Activated naive CD4-positive, alpha-beta T cell treated with Interleukin-2 at 50 U/mL for 16 hours (primary cell): ENCODE data around the gene DIRAS1.
"Not testable (repeated sequence)": the region's sequence is repeated elsewhere in the genome, so short reads cannot be mapped to it uniquely, and the experiment has no call there.

Experiments used
- DNase-seq: peaks from one replicate; pipeline ENCODE4 v3.0.0-alpha.2; 2020

Gene DIRAS1

GRCh38 chr19:2726160-2726855 lies 5.1 kb upstream of the DIRAS1 start:
- DNase-seq: no peak

DNA sequence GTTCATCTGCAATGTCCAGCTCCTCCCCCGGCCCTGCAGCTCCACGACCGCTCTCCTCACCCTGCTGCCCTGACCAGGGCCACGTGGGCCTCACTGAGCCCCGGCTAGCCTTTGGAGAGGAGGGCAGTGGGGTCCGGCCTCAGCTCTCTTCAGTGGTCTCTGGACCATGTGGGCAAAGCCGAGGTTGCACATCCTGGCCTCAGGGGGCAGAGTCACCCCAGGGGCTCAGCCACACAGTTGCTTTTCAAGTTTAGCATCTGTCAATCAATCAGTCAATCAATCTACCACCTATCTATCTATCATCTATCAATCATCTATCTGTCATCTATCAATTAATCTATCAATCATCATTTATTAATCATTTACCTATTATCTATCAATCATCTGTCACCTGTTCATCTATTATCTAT lies 3.0 kb upstream of the DIRAS1 start:
- no peak for DNase-seq

- no peak for DNase-seq
Observed at GRCh38 chr19:2723747-2724146, 2.6 kb upstream of the DIRAS1 start.

DNA sequence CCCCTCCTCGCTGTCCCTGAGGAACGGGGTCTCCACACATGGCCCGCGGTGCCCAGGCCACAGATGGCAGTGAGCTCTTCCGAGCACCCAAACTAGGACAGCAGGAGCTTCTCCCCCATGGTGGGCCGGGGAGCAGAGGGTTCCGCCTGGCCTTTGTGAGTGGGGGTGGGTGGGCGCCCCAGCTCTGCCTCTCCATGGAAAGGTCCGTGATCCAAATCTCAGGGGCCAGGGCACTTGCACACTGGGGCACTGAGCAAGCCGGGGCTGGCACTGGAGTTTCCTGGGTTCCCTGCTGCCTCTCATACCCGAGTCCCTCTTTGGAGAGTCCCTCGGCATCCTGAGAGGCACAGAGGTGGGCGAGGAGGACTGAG lies 2.2 kb upstream of the DIRAS1 start:
- DNase-seq: no peak

DNA sequence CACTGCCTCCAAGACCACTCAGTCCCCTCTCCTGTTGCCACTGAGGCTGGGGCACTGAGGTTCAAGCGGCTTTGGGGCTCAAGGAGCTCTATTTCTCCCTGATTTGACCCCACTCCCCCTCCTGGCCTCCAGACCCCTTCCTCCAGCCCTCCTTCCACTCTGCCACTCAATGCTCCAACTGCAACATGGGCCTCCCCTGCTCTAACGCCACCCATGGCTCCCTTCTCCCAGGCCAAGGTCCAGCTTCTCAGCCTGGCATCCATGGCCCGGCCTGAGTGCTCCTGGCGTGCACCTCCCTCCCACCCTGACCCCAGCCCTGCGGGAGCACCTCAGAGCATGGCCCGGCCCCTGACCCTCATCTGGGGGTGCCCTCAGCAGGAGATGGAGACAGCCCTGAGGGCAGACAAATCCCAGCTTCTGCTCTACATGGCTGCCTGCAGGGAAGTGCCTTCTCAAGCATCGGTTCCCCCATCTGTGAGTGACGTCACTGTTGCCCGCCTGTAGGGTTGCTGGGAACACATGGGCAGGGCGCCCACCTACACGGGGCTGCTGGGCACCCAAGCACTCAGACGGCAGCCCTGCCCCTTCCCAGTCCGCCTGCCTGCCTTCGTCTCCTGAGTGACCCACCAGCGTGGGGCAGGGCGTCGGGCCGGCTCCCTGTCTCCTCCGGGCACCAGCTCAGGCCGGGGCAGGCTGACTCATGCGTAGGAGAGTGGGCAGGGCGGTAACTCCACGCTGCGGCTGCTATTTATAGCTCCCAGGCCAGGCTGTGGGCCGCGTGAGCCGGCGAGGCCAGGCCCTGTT lies 1.6 kb upstream of the DIRAS1 start:
- DNase-seq: no peak

DNA sequence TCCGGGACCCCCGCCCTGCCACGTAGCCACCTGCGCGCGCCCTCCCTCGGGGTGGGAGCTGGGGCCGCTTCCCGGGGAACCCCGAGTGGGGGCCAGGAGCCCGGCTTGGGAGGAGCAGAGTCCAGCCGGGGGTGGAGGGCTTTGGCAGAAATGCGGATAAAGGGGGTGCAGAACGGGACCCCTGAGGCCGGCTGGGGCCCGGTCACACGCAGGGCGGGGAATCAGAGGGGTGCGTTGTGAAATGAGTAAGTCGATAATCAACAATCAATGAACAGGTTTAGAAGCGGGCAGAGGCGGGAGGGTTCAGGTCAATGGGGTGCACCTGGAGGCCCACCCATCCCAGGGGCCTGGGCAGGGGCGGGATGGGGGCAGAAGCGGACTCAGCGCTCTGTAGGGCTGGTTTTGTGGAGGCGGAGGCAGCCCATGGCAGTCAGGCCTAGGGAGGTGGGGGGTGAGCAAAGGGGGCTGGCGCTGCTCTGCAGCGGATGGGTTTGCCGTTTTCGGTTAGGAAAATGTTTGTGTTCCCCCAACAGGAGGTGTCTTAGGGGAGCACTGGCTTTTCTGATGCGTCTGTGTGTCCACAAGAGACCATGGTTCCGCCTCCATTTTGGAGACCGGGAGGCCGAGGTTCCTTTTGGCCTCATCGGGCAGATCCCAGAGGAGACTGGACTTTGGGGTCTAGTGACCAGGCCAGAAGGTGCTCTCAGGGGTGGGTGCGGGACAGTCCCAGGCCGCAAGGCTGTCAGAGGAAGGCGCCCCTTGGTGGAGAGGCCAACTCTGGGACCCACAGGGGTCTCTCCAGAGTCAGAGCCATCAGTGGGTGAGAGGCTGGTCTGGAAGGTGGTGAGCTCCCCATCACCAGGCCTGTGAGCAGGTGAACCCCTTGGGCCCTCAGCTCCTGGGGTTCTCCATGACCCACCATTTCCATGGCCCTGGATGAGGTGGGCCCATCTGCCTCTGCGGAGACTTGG lies 683 bp upstream of the DIRAS1 start:
- DNase-seq: no peak

DNA sequence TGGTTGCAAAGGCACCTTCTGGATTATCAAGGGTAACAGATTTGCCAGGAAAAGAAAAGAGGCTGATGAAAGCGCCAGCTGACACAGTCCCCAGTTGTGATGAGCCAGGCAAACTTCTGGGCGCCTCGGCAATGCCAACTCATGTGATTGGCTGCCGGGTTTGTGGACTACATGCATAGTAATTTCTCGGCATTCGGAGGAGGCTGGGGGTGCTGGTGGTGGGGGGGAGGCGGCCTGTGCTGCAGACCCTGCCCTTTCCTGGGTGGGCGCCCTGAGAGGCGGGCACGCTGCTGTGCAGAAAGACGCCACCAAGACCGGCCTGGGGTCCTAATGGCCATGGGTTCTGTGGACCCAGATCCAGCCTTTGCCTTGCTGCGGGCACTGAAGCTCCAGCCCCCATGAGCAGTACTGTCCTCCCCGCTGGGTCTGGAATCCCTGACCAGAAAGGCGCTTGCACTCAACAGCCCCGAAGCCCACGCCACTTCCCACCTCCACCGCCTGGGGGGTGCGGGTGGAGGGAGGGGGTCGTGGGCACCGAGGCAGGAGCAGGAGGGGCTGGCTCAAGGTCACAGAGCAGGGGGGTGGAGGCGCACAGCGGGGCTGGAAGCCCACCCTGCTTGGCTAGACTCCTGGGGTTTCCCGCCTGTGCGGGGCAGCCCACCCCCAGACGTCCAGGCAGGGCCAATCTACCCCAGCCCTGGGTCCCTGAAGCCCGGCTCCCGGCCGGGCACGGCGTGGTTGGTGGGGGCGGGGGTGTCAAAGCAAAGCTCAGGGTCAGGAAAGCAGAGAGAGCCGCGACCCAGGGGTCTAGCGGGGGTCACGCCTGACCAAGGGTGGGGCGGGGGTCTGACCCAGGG lies 1.0 kb downstream of the DIRAS1 start:
- no peak for DNase-seq

DNA sequence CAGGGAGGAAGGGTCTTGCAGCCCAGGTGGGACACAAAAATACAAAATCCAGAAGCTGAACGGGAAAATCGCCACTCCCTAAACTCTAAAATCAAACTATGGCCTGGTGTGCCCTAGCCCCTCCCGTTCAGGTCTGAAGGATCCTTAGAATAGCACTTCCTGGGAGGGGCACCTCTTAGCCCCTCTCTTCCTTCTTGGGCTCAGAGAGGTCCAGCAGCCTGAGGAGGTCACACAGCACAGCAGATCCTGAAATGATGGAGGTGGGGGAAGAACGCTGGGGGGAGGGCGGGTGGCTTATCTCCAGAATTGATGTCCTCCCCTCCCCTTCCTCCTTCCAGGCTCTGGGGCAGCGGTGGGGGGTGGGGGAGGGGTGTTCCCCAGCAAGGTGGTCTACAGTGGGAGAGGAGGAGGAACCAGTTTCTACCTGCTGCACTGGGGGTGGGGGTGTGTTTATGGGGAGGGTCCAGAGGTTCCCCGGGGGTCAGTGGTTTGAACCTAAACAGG lies 1.9 kb downstream of the DIRAS1 start:
- DNase-seq: no peak

- DNase-seq: no peak
Observed at GRCh38 chr19:2717638-2718541, 3.3 kb downstream of the DIRAS1 start.

DNA sequence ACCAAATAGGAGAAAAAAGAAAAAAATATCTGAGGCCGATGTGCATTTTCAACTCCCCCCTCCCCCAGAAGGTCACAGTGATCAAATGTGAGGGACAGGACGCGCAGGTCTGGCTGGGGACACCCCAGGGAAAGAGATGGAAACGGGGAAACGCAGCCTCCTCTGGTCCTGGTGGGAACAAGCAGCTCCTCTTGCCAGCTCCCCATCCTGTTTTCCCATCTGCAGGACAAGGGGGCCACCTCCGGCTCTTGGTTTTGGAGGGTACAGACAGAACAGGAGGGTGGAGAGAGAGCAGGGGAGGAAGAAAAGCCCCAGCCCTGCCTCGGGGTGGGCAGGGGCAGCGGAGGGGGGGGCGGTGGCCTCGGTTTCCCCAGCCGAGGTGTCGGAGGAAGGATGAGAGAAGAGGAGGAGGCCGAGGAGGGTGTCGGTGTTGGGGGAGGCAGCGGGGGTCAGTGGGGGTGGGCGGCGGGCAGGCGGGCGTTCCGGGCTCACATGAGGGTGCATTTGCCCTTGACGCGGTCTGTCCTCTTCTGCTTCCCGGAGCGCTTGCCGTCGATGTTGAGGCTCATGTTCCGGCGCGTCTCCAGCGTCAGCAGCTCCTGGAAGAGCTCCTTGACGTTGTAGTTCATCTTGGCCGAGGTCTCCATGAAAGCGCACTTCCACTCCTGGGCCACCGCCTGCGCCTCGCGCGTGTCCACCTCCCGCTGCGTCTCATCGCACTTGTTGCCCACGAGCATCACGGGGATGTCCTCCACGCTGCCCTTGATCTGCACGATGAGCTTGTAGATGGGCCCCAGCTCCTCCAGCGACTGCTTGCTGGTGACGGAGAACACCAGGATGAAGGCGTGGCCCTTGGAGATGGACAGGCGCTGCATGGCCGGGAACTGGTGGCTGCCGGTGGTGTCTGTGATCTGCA lies 4.2 kb downstream of the DIRAS1 start:
- DNase-seq: no peak

- DNase-seq: no peak
Observed at GRCh38 chr19:2716275-2716650, 4.9 kb downstream of the DIRAS1 start.

- no peak for DNase-seq
Observed at GRCh38 chr19:2715470-2716274, 5.5 kb downstream of the DIRAS1 start.

DNA sequence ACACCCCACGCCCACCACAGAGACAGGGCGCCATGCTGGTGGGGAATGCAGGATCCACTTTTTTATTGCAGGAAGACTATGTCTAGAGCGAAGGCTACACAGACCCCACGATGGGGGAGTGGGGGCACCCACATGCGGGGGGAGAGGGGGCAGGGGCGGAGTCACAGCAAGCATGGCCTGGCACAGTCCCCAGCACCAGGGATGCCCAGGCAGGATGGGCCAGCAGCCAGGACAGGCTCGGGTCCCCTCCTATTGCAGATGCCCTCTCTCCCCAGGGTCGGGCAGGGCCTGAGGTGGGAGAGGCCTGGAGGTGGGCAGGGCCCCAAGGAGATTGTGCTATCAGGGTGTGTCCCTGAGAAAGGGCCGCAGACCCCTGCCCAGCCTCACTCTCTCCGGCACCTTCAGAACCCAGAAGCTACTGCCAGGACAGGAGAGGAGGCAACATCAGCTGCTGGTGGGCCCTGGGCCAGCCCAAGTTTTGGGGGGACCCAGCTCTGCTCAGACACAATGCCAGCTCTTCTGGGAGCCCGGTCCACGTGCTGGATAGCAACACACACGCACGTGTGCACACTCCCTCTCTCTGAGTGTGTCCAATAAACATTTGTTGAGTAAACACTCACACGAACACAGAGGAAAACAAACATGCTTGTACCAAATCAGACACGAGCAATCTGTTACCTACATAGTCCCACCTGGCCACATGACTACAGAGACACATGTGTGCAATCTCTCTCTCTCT lies 6.5 kb downstream of the DIRAS1 start:
- DNase-seq: no peak

GRCh38 chr19:2714102-2714501 lies 7.1 kb downstream of the DIRAS1 start:
- DNase-seq: not testable (repeated sequence)

DNA sequence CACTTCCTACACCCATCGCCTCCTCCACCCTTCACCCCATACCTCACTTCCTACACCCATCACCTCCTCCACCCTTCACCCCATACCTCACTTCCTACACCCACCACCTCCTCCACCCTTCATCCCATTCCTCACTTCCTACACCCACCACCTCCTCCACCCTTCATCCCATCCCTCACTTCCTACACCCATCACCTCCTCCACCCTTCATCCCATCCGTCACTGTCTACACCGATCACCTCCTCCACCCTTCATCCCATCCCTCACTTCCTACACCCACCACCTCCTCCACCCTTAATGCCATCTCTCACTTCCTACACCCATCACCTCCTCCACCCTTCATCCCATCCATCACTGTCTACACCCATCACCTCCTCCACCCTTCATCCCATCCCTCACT lies 8.0 kb downstream of the DIRAS1 start:
- DNase-seq: not testable (repeated sequence)

- DNase-seq: no peak
Observed at GRCh38 chr19:2711875-2712205, 9.3 kb downstream of the DIRAS1 start.

DNA sequence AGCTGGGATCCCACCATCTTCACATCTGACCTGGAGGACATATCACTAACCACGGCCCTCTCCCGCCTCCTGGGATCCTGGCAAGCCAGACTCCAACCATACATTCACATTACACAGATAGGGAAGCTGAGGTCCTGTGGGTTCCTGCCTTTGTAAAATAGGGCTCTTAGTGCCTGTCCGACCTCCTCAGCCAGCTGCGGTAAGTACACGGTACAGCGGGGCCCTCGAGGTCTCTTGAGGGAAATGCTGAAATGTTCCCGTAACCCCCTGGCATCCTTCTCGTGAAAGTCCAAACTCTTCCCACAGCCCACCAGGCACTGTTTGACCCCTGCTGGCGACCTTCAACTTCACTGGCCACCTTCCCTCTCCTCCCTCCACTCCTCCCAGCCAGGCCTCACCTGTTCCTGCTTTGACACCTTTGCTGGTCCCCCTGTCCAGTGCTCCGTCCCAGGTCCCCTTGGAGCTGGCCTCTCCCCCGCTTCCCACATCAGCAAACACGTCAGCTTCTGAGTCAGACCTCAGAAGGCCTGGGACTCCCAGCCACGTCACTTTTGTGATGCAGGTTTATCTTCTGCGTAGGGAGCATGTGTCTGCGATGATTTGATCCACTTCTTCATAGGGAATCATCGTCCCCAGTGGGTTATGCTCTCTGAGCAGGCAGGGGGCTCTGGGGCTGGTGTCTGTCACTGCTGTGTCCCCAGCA lies 9.8 kb downstream of the DIRAS1 start:
- DNase-seq: no peak

- no peak for DNase-seq
Observed at GRCh38 chr19:2706251-2706650, 14.9 kb downstream of the DIRAS1 start.
